Stimulated activated CD8-positive, alpha-beta memory T cell treated with anti-CD3 and anti-CD28 coated beads, Interleukin-4, amount 100 ng/mL, for 24 hours (primary cell): ENCODE results near the gene NRROS.
"Not testable (repeated sequence)": the region's sequence is repeated elsewhere in the genome, so short reads cannot be mapped to it uniquely, and the experiment has no call there.

Experiments
- DNase-seq: peaks from one replicate; pipeline ENCODE4 v3.0.0-alpha.2; 2020; ENCODE audit warnings: low read depth

Gene NRROS

GRCh38 chr3:196624907-196625306 lies 14.6 kb upstream of the NRROS start:
- no peak for DNase-seq

GRCh38 chr3:196625331-196625730 lies 14.2 kb upstream of the NRROS start:
- no peak for DNase-seq

DNA sequence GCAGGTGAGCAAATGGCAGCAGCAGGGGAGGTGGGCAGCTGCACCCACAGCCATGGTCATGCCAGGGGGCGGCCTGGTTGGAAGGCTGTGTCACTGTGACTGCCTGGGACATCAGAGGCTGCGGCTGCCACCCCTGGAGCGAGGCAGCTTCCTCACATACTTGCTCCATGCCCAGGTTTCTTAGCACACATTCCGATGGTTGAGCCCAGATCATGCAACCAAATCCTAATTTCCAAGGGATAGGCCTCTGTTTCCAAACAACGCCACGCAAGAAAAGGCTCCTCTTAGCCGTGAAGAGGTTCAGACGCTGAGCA lies 11.6 kb upstream of the NRROS start:
- no peak for DNase-seq

DNA sequence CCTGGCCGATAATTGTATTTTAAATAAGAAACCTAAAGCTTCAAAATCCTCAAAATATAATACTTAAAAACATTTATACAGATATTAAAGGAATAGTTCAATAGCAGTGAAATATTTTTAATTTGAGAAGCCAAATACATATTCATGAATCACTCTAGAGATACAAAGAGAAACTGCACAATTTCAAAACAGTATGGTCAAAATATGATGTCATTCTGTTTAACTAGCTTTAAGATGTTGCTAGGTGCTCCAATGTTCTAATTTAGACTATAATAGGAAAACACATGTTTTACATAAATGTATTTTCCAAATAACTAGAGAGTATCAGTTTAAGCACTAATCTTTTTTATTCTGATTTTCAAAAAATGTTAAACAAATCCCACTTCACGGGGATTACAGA lies 10.3 kb upstream of the NRROS start:
- DNase-seq, result no peak

- DNase-seq, result no peak
Observed at GRCh38 chr3:196631682-196632045, 7.8 kb upstream of the NRROS start.

GRCh38 chr3:196632046-196632751 lies 7.3 kb upstream of the NRROS start:
- peak; percentile 83 for DNase-seq

DNA sequence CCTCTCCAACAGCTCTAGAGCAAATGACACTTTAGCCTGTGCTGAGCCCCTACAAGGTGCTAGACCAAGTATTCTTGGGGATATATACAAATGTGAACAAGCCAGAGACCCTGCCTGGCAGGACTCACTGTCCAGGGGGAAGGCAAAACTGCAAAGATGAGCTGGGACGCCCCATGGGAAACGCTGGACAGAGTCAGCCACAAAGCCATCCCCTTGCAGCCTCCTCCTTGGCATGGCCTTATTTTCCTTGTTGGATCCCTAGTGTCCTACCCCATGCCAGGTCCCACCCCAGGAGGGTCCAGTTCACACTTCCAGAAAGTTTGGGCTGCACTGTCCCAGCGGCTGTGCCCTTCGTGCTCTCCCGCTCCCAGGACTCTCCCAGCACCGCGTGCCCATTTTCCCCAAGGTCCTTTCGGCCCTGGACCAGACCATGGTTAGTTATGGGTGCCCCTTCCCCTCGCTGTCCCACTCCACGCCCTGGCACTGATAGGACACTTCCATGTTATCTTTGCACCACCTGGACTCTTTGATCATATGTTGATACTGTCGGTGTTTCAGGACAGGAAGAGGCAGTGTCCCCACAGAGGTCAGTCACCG lies 5.8 kb upstream of the NRROS start:
- DNase-seq, result no peak

GRCh38 chr3:196634224-196634623 lies 5.3 kb upstream of the NRROS start:
- DNase-seq, result no peak

DNA sequence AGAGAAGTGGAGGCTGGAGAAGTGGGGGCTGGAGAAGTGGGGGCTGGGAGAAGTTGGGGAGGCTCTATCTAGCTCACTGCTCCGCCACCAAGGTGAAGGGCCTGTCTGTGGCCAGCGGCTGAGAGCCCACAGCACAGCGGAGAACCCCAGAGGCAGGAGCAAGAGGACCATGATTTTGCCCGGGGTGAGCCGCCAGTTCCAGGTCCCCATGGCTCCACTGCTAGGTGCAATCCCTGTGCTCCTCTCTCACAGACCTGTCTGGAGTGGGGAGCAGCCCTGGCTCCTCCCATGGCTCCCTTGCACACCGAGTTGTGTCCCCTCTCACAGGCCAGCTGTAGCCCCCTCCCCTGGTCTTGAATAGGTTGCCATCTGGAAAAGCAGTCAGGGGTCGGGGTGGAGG lies 4.7 kb upstream of the NRROS start:
- no peak for DNase-seq

DNA sequence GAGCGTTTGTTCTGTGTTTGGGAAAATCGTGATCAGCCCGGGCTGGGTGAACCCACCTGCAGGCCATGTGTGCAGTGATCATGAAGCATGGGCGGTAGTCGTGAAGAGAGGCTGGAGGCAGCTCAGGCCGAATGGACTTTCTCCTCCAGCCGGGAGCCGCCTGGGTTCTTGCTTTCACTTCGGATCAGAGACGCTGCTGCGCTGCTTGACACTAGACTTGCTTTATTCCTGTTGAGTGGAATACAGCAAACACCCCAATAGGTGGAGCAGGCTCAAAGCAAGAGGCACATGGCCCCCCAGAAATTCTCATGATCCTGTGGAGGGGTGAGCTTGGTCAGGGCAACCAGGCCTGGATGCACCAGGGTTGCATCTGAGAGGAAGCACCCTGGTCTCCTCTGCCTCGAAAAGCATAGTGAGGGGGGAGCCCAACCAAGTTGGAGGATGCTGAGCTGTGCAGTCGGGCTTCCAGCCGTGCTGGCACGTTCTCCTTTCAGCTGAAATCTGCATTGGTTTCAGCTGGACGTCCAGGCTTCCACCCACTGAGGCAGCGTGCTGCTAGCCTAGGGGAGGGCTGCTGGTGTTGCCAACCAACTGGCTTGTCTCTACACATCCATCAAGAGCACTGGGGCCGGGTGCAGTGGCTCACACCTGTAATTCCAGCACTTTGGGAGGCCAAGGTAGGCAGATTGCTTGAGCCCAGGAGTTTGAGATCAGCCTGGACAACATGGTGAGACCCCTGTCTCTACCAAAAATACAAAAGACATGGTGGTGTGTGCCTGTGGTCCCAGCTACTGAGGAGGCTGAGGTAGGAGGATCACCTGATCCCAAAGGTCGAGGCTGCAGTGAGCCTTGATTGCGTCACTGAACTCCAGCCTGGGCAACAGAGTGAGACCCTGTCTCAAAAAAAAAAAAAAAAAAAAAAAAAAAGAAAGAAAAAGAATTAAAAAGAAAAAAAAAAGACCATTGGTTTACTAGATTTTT lies 2.8 kb upstream of the NRROS start:
- DNase-seq, result no peak

DNA sequence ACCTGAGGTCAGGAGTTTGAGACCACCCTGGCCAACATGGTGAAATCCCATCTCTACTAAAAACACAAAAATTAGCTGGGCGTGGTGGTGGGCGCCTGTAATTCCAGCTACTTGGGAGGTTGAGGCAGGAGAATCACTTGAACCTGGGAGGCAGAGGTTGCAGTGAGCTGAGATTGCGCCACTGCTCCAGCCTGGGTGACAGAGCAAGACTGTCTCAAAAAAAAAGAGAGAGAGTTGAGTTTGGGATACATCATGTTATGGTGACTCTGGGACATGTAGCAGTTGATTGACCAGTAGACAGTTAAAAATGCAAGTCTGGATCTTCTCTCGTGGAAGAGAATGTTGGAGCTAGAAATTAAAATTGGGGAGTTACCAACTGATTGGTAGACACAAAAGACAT lies 1.6 kb upstream of the NRROS start:
- not testable (repeated sequence) for DNase-seq

- DNase-seq, result no peak
Observed at GRCh38 chr3:196638861-196639482, 522 bp upstream of the NRROS start.

GRCh38 chr3:196640297-196641018 lies 964 bp downstream of the NRROS start:
- no peak for DNase-seq

GRCh38 chr3:196641333-196642054 lies 2.0 kb downstream of the NRROS start:
- DNase-seq, result no peak

DNA sequence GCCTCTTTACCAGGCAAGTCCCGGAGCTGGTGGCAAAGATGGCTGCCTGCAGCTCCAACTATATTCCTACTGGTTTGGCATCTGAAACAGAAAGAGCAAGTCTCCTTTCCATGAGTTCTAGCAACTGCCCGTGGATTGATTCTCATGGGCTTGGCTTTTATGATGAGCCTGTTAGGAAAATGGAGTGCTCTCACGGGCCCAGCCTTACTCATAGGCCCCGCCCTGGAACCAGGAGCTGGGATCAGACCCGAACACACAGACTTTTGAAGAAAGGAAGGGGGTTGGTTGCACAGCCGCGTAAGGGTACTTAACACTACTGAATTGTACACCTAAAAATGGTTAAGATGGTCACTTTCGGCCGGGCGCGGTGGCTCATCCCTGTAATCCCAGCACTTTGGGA lies 2.9 kb downstream of the NRROS start:
- DNase-seq, result no peak

DNA sequence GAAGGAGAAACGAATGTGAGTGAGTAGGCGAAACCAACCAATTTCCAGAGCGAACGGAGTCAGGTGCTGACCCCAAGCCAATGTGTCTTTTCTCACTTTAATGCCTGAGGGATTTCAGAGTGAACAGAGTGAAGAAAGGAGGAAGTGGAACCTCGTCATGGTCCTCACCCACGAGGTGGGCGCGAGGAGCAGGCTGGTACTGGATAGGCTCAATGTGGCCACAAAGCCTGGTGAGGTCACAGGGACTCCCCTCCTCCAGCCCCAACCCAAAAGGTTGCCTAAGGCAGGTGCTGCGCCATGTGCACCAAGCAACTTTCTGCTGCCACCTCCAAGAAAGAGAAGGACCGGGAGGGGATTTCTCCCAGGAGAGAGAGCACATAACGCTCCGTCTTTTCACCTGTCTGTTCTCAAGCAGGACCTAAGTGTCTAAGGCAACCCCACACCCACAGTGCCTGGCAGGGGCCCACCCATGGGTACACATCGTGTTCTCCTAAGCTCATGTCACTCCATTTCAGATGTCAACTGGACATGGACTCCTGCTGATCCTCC lies 3.8 kb downstream of the NRROS start:
- DNase-seq, result peak; percentile 36

DNA sequence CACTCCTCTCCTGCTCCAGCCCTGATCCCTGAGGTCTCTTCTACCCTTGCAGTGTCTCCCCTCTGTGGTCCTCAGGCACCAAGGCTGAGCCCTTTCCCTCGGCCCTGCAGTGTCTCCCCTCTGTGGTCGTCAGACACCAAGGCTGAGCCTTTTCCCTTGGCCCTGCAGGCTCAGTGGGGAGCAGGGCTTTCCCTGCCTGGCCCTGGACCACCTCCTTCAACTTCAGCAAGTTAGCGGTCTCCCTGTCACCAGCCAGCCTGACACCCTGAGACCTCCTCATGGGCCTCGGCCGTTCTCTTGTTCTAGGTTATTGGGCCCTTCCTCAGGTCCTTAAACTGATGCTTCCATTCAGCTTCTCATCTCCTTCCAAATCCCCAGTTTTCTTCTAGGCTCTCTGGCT lies 4.3 kb downstream of the NRROS start:
- DNase-seq, result no peak

DNA sequence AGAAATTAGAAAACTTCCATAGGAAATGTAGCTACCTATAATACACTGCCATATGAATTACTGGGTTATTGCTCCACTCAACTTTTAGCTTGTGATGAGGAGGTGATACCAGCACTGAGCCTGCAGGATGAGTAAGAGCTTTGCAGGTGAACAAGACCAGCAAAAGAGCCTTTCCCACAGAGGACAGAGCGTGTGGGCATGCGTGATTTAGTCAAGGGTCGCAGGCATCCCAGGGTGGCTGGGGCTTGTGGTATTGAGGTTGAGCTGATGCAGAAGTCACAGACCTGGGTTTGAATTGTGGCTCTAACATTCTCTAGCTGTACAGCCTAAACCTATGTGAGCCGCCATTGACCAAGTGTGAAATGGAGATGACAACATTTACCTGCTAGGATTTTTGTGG lies 5.6 kb downstream of the NRROS start:
- DNase-seq, result no peak

DNA sequence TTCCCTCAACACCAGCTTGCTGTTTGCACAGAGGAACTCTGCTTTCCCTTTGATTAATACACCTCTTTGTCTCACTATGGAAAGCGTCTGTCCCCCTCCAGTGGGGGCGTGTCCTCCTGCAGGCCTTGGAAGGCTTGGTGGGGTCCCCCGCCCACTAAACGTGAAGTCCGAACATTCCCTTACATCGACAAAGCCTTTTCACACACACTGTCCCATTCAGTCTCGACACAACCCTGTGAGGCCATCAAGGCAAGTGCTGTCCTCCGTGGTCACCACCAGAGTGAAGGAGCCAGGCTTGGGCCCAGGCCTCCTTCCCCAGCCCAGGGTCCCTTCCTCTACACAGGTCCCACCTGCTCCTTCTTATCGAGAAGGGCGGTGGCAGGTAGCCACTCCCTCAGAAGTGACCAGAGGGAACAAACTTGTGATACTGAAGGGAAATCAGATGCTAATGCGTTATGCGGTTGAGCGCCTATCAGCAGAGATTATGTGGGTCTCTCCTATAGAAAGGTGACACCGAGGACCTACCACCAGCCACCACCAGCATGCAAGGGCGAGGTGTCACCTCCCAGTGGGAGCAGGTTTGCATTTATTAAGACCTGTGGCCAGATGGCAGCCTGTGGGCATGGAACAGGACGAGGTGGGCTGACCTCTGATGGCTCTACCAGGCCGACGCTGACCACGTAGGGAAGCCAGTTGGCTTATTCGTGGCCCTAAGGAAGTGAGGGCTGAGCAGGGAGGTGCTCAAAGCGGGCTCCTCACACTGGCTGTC lies 6.6 kb downstream of the NRROS start:
- no peak for DNase-seq

GRCh38 chr3:196646666-196647216 lies 7.2 kb downstream of the NRROS start:
- no peak for DNase-seq
